PFSK-1 (cell line): ENCODE measurements around the gene PI4K2B.

Source experiments
- FOXP2 ChIP-seq: optimal IDR thresholded peaks from 2 replicates; pipeline ENCODE3; 2011; ENCODE audit warnings: borderline replicate concordance, control low read depth, inconsistent platforms; ENCODE audit not compliant: insufficient read depth; ENCODE audit errors: extremely low read length, extremely low read depth
- POLR2AphosphoS5 ChIP-seq: IDR thresholded peaks from 2 replicates; pipeline ENCODE4 v1.6.1; 2012; ENCODE audit warnings: low read depth, mild to moderate bottlenecking, control low read depth, low read length, moderate library complexity
- REST ChIP-seq, 2 experiments: IDR thresholded peaks; 2 replicates each; pipeline versions ENCODE4 v1.6.1 to v1.8.0; 2011 to 2012; ENCODE audit warnings: low read depth in 2 of 2, low read length in 2 of 2, control low read depth in 1 of 2, inconsistent platforms in 1 of 2, mild to moderate bottlenecking in 1 of 2, moderate library complexity in 1 of 2; ENCODE audit not compliant: insufficient read depth in 1 of 2
- TAF1 ChIP-seq: IDR thresholded peaks from 2 replicates; pipeline ENCODE4 v1.6.1; 2012; ENCODE audit warnings: low read length, control low read depth, borderline replicate concordance; ENCODE audit not compliant: insufficient read depth

DNA sequence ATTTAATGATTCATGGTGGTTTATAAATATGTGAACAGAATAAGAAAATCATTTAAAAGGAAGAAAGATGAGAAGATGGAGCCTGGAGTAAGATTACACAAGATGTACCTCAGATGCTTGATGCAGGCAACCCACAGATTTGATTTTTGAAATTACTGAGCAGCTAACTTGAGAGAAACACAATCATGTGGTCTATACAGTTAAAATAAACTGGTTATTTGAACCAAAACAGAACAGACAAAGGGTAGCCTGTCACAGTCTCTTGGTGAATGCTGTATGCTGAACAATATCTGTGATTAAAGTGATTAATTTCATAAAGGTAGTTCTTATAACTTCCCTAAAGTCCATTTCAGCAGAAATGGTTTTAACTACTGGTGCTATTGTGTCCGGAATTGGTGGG, 4.2 kb downstream of the PI4K2B start:
- TF ChIP-seq POLR2AphosphoS5, result no peak
- no peak for TF ChIP-seq TAF1
- TF ChIP-seq REST (IDR thresholded peaks at IDR 0.05; ENCODE audit: insufficient read depth in 1 of 2, low read depth in 2 of 2, low read length in 2 of 2), result no peak
- TF ChIP-seq FOXP2, result no peak
